IMR-90 (cell line): ENCODE data around the gene ABCD1. TPM values are rescaled to one million over a fixed set of nuclear protein-coding genes. Genes with fewer than 3 reads are reported as not detected.

ENCODE experiments used
- ATAC-seq: fragments of 200-7000 bp; cut with Tn5 transposase; 2 replicates; pipeline ENCODE4 v1.9.1; 2020; ENCODE audit warnings: low read depth, mild to moderate bottlenecking, moderate library complexity
- BruUV-seq: library from RNA; stranded (reverse); fragments of 400-500 nt; replicated peaks from 2 replicates; lab custom pipeline; 2021; lab: Mats Ljungman, UMichigan
- CTCF ChIA-PET: fragments of 300-600 bp; formaldehyde crosslinking; extraction: SDS; loops from one replicate; lab custom pipeline; 2021; ENCODE audit warnings: antibody characterized with exemption; lab: Yijun Ruan, JAX
- POLR2A ChIA-PET: fragments of 300-600 bp; sonication (Branson Sonifier 250); formaldehyde crosslinking; loops from one replicate; lab custom pipeline; 2022; ENCODE audit warnings: antibody characterized with exemption; ENCODE audit not compliant: unreplicated experiment; lab: Charles Lee
- DNase-seq: peaks from one replicate; pipeline ENCODE4 v3.0.0; 2013
- H2AFZ ChIP-seq: replicated peaks from 2 replicates; pipeline ENCODE3; 2013; ENCODE audit warnings: low read length, mild to moderate bottlenecking; ENCODE audit not compliant: poor library complexity
- H2AK5ac ChIP-seq: 2 replicates; pipeline ENCODE4 v1.6.1; 2013; ENCODE audit warnings: low read depth, low read length, inconsistent platforms
- H2AK9ac ChIP-seq: replicated peaks from 2 replicates; pipeline ENCODE3; 2013; ENCODE audit warnings: mild to moderate bottlenecking, low read depth, low read length, moderate library complexity; ENCODE audit not compliant: poor library complexity
- H2BK120ac ChIP-seq: 2 replicates; pipeline ENCODE4 v1.6.1; 2013; ENCODE audit warnings: low read depth, low read length, inconsistent platforms
- H2BK15ac ChIP-seq: 3 replicates; pipeline ENCODE4 v1.6.1; 2013; ENCODE audit warnings: low read depth, low read length, inconsistent platforms
- H2BK20ac ChIP-seq: 2 replicates; pipeline ENCODE4 v1.6.1; 2013; ENCODE audit warnings: low read depth, mild to moderate bottlenecking, inconsistent platforms, low read length, moderate library complexity
- H2BK5ac ChIP-seq: 2 replicates; pipeline ENCODE4 v1.6.1; 2013; ENCODE audit warnings: mild to moderate bottlenecking, low read depth, low read length, inconsistent platforms; ENCODE audit not compliant: poor library complexity, severe bottlenecking
- H3K14ac ChIP-seq: replicated peaks from 2 replicates; pipeline ENCODE4 v1.6.1; 2013; ENCODE audit warnings: low read depth, low read length, inconsistent platforms
- H3K18ac ChIP-seq: 2 replicates; pipeline ENCODE4 v1.6.1; 2013; ENCODE audit warnings: low read depth, low read length, control low read depth
- H3K23ac ChIP-seq: 2 replicates; pipeline ENCODE4 v1.6.1; 2013; ENCODE audit warnings: low read depth, low read length, inconsistent platforms
- H3K27ac ChIP-seq: 2 replicates; pipeline ENCODE4 v1.5.1; 2013; ENCODE audit warnings: mild to moderate bottlenecking, control low read depth, low read length; ENCODE audit not compliant: insufficient read depth
- H3K27me3 ChIP-seq: 2 replicates; pipeline ENCODE4 v1.6.1; 2013; ENCODE audit warnings: low read length; ENCODE audit not compliant: control insufficient read depth, insufficient read depth
- H3K36me3 ChIP-seq: 2 replicates; pipeline ENCODE4 v1.6.1; 2013; ENCODE audit warnings: low read length, mixed read lengths; ENCODE audit not compliant: control insufficient read depth, insufficient read depth
- H3K4ac ChIP-seq: 2 replicates; pipeline ENCODE4 v1.6.1; 2013; ENCODE audit warnings: low read depth, low read length, inconsistent platforms
- H3K4me1 ChIP-seq: 2 replicates; pipeline ENCODE4 v1.6.1; 2013; ENCODE audit warnings: low read length, mixed read lengths; ENCODE audit not compliant: control insufficient read depth, insufficient read depth
- H3K4me2 ChIP-seq: 2 replicates; pipeline ENCODE4 v1.6.1; 2013; ENCODE audit warnings: low read depth, mild to moderate bottlenecking, control low read depth, low read length, moderate library complexity
- H3K4me3 ChIP-seq: 2 replicates; pipeline ENCODE4 v1.5.1; 2013; ENCODE audit warnings: low read depth, mild to moderate bottlenecking, control low read depth, low read length, moderate library complexity; ENCODE audit not compliant: insufficient read depth
- H3K56ac ChIP-seq: 2 replicates; pipeline ENCODE4 v1.6.1; 2013; ENCODE audit warnings: low read length, inconsistent platforms; ENCODE audit not compliant: insufficient read depth; ENCODE audit errors: extremely low read depth
- H3K79me1 ChIP-seq, 2 experiments: 2 replicates each; pipeline ENCODE4 v1.6.1; 2013; ENCODE audit warnings: low read length in 2 of 2, inconsistent platforms in 1 of 2, low read depth in 1 of 2
- H3K9ac ChIP-seq: 2 replicates; pipeline ENCODE4 v1.6.1; 2013; ENCODE audit warnings: low read depth, low read length, control low read depth
- H3K9me1 ChIP-seq: 2 replicates; pipeline ENCODE4 v1.6.1; 2013; ENCODE audit warnings: low read length, inconsistent platforms; ENCODE audit not compliant: insufficient read depth
- H3K9me3 ChIP-seq: 2 replicates; pipeline ENCODE4 v1.6.1; 2013; ENCODE audit warnings: low read length; ENCODE audit not compliant: control insufficient read depth, insufficient read depth
- H4K20me1 ChIP-seq: 2 replicates; pipeline ENCODE4 v1.6.1; 2013; ENCODE audit warnings: low read length, inconsistent platforms; ENCODE audit not compliant: insufficient read depth
- H4K5ac ChIP-seq: 2 replicates; pipeline ENCODE4 v1.6.1; 2013; ENCODE audit warnings: mild to moderate bottlenecking, low read depth, low read length, control low read depth
- H4K8ac ChIP-seq, 2 experiments: 2 replicates each; pipeline ENCODE4 v1.6.1; 2013; ENCODE audit warnings: low read depth in 2 of 2, low read length in 2 of 2, control low read depth in 1 of 2, inconsistent platforms in 1 of 2
- H4K91ac ChIP-seq: 2 replicates; pipeline ENCODE4 v1.6.1; 2013; ENCODE audit warnings: low read depth, low read length, inconsistent platforms; ENCODE audit not compliant: insufficient read depth
- CEBPB ChIP-seq: IDR thresholded peaks from 2 replicates; pipeline ENCODE4 v1.6.1; 2012; ENCODE audit warnings: low read depth, low read length, improper control_type of control experiment
- FOS ChIP-seq: fragments of 150-350 bp; IDR thresholded peaks from 2 replicates; pipeline ENCODE4 v1.6.1; 2016; ENCODE audit warnings: low read depth, low read length
- MAFK ChIP-seq: IDR thresholded peaks from 2 replicates; pipeline ENCODE4 v1.6.1; 2012; ENCODE audit warnings: low read depth, low read length, improper control_type of control experiment
- MAZ ChIP-seq: IDR thresholded peaks from 2 replicates; pipeline ENCODE4 v1.6.1; 2012; ENCODE audit warnings: low read depth, mild to moderate bottlenecking, low read length, improper control_type of control experiment, moderate library complexity, borderline replicate concordance
- NFE2L2 ChIP-seq: fragments of 150-350 bp; IDR thresholded peaks from 2 replicates; pipeline ENCODE4 v1.6.1; 2016; ENCODE audit warnings: low read depth, mild to moderate bottlenecking, low read length
- RAD21 ChIP-seq: IDR thresholded peaks from 2 replicates; pipeline ENCODE4 v1.6.1; 2012; ENCODE audit warnings: low read length, improper control_type of control experiment
- WGBS, 2 experiments: methylation state at CpG; one replicate each; pipeline versions ENCODE4 v1.1.5 to v1.1.7; 2013; ENCODE audit warnings: missing lambda C conversion rate in 2 of 2; ENCODE audit not compliant: insufficient read length in 1 of 2; ENCODE audit errors: extremely low coverage in 2 of 2; 5-methylcytosine and 5-hydroxymethylcytosine counted together
- dilution Hi-C: fragments of 300-500 bp; cut with HindIII; formaldehyde crosslinking; loops from one replicate; pipeline ENCODE4 v1.14.3; 2018; ENCODE audit warnings: low sequenced_read_pairs; ENCODE audit not compliant: unreplicated experiment
- in situ Hi-C: fragments of 300-500 bp; cut with MboI; formaldehyde crosslinking; loops from 3 replicates; pipeline ENCODE4 v1.14.3; 2019; ENCODE audit warnings: low sequenced_read_pairs, inconsistent platforms, mixed read lengths
- intact Hi-C: fragments of 100-400 bp; cut with micrococcal nuclease; formaldehyde crosslinking; loops from 2 replicates; pipeline ENCODE4 v1.10.0; 2022
- polyA plus RNA-seq, 3 experiments: library from polyadenylated mRNA; depleted of rRNA; stranded (reverse); fragments of >200 nt; gene quantifications; 2 replicates each; pipeline ENCODE4 v1.2.3, GENCODE V29; 2012; ENCODE audit warnings: low replicate concordance in 1 of 3
- total RNA-seq: library from RNA; depleted of rRNA; stranded (reverse); fragments of >200 nt; gene quantifications from 2 replicates; pipeline ENCODE4 v1.2.3, GENCODE V29; 2012
- TF ChIP-seq, protein P1 (sequence below): fragments of 150-350 bp; IDR thresholded peaks from 2 replicates; pipeline ENCODE4 v1.6.1; 2017; ENCODE audit warnings: mild to moderate bottlenecking, antibody characterized with exemption, low read length, low read depth
- TF ChIP-seq, protein P2 (sequence below): fragments of 150-350 bp; IDR thresholded peaks from 2 replicates; pipeline ENCODE4 v1.6.1; 2016; ENCODE audit warnings: low read depth, mild to moderate bottlenecking, low read length, moderate library complexity, borderline replicate concordance
- TF ChIP-seq, protein P3 (sequence below): conservative IDR thresholded peaks from 2 replicates; pipeline ENCODE4 v1.5.1; 2012; ENCODE audit warnings: mild to moderate bottlenecking, low read depth, low read length, improper control_type of control experiment

ABCD1 gene
- total and polyA plus RNA-seq, 2 of the 4 experiments (the other 2 are of a cell fraction), result 4.3 to 7.0 TPM

DNA sequence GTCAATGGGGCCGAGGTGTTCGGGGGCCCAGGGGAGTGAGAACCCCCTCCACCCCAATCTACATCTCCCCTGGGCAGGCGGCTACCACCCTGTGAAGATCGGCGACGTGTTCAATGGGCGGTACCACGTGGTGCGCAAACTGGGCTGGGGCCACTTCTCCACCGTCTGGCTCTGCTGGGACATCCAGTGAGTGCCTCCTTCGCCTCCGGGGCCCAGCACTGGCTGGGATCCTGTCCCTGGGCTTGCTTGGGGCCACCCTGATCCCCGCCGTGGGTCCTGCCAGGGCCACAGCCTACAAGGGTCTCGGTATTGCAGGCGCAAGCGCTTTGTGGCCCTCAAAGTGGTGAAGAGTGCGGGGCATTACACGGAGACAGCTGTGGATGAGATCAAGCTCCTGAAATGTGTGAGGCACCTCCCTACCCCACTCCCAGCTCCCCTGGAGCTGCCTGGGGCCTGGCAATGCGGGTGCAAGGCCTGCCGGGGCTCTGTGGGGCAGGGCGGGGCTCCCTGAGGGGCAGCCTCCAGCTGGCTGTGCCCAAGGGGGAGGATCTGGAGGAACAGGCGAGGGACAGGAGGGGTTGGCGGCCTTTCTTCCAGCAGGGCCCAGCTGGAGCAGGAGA is 56.9 kb downstream of the ABCD1 start:
- no peak overlapping the region for H2BK20ac ChIP-seq
- peak overlapping the region; percentile 24 for H2AK9ac ChIP-seq
- H3K27ac ChIP-seq, result no peak overlapping the region
- H3K56ac ChIP-seq, result no peak overlapping the region
- H4K5ac ChIP-seq, result no peak overlapping the region
- dilution Hi-C loops (no loop called here), in situ Hi-C loops (no loop called here), intact Hi-C loops (no loop called here)
- H4K8ac ChIP-seq, result no peak overlapping the region
- no peak overlapping the region for H3K4me2 ChIP-seq
- no peak for DNase-seq
- no peaks in the 10 kb centered on the region for H3K4me1 ChIP-seq
- no peak overlapping the region for H3K14ac ChIP-seq
- H3K27me3 ChIP-seq, result no peaks in the 10 kb centered on the region
- ChIA-PET CTCF (no interaction called here), POLR2A (no interaction called here)
- no peak overlapping the region for H3K18ac ChIP-seq
- BruUV-seq, result no TSS peak
- no peak overlapping the region for H3K23ac ChIP-seq
- no peak overlapping the region for H3K9ac ChIP-seq
- no peak overlapping the region for H3K4me3 ChIP-seq
- WGBS, 2 experiments, result 78% methylated on average over 14 of the region's 24 CpGs; no CpG with 5 or more reads in 1 of the 2 experiments
- H2BK15ac ChIP-seq, result no peak overlapping the region
- no peaks in the 10 kb centered on the region; the same call in 1 of the 2 replicates for H3K9me3 ChIP-seq
- TF ChIP-seq MAFK (no peak), NFE2L2 (no peak), MAZ (no peak), CEBPB (no peak), FOS (no peak), RAD21 (no peak)
- TF ChIP-seq, protein P1, sequence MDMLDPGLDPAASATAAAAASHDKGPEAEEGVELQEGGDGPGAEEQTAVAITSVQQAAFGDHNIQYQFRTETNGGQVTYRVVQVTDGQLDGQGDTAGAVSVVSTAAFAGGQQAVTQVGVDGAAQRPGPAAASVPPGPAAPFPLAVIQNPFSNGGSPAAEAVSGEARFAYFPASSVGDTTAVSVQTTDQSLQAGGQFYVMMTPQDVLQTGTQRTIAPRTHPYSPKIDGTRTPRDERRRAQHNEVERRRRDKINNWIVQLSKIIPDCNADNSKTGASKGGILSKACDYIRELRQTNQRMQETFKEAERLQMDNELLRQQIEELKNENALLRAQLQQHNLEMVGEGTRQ, result no peak
- TF ChIP-seq, protein P2, sequence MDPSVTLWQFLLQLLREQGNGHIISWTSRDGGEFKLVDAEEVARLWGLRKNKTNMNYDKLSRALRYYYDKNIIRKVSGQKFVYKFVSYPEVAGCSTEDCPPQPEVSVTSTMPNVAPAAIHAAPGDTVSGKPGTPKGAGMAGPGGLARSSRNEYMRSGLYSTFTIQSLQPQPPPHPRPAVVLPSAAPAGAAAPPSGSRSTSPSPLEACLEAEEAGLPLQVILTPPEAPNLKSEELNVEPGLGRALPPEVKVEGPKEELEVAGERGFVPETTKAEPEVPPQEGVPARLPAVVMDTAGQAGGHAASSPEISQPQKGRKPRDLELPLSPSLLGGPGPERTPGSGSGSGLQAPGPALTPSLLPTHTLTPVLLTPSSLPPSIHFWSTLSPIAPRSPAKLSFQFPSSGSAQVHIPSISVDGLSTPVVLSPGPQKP, result no peak
- TF ChIP-seq, protein P3, sequence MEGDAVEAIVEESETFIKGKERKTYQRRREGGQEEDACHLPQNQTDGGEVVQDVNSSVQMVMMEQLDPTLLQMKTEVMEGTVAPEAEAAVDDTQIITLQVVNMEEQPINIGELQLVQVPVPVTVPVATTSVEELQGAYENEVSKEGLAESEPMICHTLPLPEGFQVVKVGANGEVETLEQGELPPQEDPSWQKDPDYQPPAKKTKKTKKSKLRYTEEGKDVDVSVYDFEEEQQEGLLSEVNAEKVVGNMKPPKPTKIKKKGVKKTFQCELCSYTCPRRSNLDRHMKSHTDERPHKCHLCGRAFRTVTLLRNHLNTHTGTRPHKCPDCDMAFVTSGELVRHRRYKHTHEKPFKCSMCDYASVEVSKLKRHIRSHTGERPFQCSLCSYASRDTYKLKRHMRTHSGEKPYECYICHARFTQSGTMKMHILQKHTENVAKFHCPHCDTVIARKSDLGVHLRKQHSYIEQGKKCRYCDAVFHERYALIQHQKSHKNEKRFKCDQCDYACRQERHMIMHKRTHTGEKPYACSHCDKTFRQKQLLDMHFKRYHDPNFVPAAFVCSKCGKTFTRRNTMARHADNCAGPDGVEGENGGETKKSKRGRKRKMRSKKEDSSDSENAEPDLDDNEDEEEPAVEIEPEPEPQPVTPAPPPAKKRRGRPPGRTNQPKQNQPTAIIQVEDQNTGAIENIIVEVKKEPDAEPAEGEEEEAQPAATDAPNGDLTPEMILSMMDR, result no peak
- H3K79me1 ChIP-seq, result no peaks in the 10 kb centered on the region
- H4K91ac ChIP-seq, result no peak overlapping the region
- ATAC-seq, result peak; percentile 4; the same call in 1 of the 2 replicates
- no peak overlapping the region for H2BK120ac ChIP-seq
- no peak overlapping the region for H2BK5ac ChIP-seq
- peak overlapping the region; percentile 67 for H2AFZ ChIP-seq
- H2AK5ac ChIP-seq, result no peak overlapping the region
- H3K4ac ChIP-seq, result no peak overlapping the region
- peaks cover 7% of the 10 kb centered on the region; the same call in 1 of the 2 replicates for H3K36me3 ChIP-seq
- H3K9me1 ChIP-seq, result no peaks in the 10 kb centered on the region
- H4K20me1 ChIP-seq, result no peaks in the 10 kb centered on the region
